HCT116 (cell line): ENCODE data around the gene SSX5. TPM values are rescaled to one million over a fixed set of nuclear protein-coding genes. Genes with fewer than 3 reads are reported as not detected.

Experiments
- ATAC-seq: fragments of 200-7000 bp; cut with Tn5 transposase; 2 replicates; pipeline ENCODE4 v1.9.1; 2020; ENCODE audit warnings: mild to moderate bottlenecking, moderate library complexity
- BruUV-seq: library from RNA; stranded (reverse); fragments of 400-500 nt; replicated peaks from 2 replicates; lab custom pipeline; 2021; lab: Mats Ljungman, UMichigan
- CTCF ChIA-PET: fragments of 300-600 bp; sonication (Branson Sonifier 250); formaldehyde crosslinking; loops from one replicate; lab custom pipeline; 2021; ENCODE audit warnings: antibody characterized with exemption; lab: Charles Lee
- POLR2A ChIA-PET: fragments of 300-600, 350-600 bp; sonication (Branson Sonifier 250); formaldehyde crosslinking; loops from one replicate; lab custom pipeline; 2021; ENCODE audit warnings: antibody characterized with exemption; lab: Charles Lee
- RAD21 ChIA-PET, 2 experiments: fragments of 300-600 bp; sonication (Branson Sonifier 250); formaldehyde crosslinking; loops; one replicate each; lab custom pipeline; 2023; ENCODE audit warnings: low total read pairs in 2 of 2; ENCODE audit not compliant: uncharacterized antibody in 2 of 2, unreplicated experiment in 2 of 2, low non-redundant PET in 1 of 2; lab: Charles Lee
- DNase-seq: peaks from one replicate; pipeline ENCODE4 v3.0.0-alpha.2; 2010; ENCODE audit warnings: low read depth, low spot score
- H2AFZ ChIP-seq: fragments of 200-600 bp; shearing (Covaris generic), sonication (generic); 2 replicates; pipeline ENCODE4 v1.6.1; 2017; ENCODE audit warnings: low read depth, mixed run types, mixed read lengths, antibody characterized with exemption, low read length; ENCODE audit not compliant: poor library complexity, severe bottlenecking
- H3K27ac ChIP-seq: 2 replicates; pipeline ENCODE4 v1.5.1; 2012; ENCODE audit warnings: low read depth, low read length
- H3K27me3 ChIP-seq: fragments of 200-600 bp; sonication (generic); 2 replicates; pipeline ENCODE4 v1.6.1; 2016; ENCODE audit warnings: mixed run types, low read length, mixed read lengths; ENCODE audit not compliant: insufficient read depth
- H3K36me3 ChIP-seq, 2 experiments: fragments of 200-500 bp in 1 of 2; fragments of 200-600 bp in 1 of 2; sonication (Bioruptor generic) in 1 of 2; sonication (generic) in 1 of 2; 2 replicates each; pipeline versions ENCODE4 v1.5.1 to v1.6.1; 2014 to 2016; ENCODE audit warnings: low read length in 2 of 2, inconsistent platforms in 1 of 2, mixed read lengths in 1 of 2, mixed run types in 1 of 2; ENCODE audit not compliant: insufficient read depth in 2 of 2, control insufficient read depth in 1 of 2
- H3K4me1 ChIP-seq, 2 experiments: fragments of 200-600 bp in 1 of 2; sonication (generic) in 1 of 2; 2 replicates each; pipeline versions ENCODE4 v1.5.1 to v1.6.1; 2012 to 2017; ENCODE audit warnings: low read length in 2 of 2, inconsistent platforms in 1 of 2, mild to moderate bottlenecking in 1 of 2, mixed read lengths in 1 of 2, mixed run types in 1 of 2, moderate library complexity in 1 of 2; ENCODE audit not compliant: insufficient read depth in 2 of 2, control insufficient read depth in 1 of 2
- H3K4me2 ChIP-seq: fragments of 200-600 bp; sonication (generic); 2 replicates; pipeline ENCODE4 v1.6.1; 2017; ENCODE audit warnings: mixed run types, low read length, mixed read lengths
- H3K4me3 ChIP-seq, 2 experiments: fragments of 200-600 bp in 1 of 2; sonication (generic) in 1 of 2; replicated peaks in 1 of 2; 2 replicates each; pipeline ENCODE4 v1.5.1; 2011 to 2016; ENCODE audit warnings: low read length in 2 of 2, control low read depth in 1 of 2, low read depth in 1 of 2, mild to moderate bottlenecking in 1 of 2, mixed read lengths in 1 of 2, mixed run types in 1 of 2
- H3K79me2 ChIP-seq: fragments of 200-600 bp; sonication (generic); 2 replicates; pipeline ENCODE4 v1.6.1; 2017; ENCODE audit warnings: mild to moderate bottlenecking, mixed run types, low read length, moderate library complexity, mixed read lengths; ENCODE audit not compliant: insufficient read depth
- H3K9ac ChIP-seq: fragments of 200-600 bp; sonication (generic); 2 replicates; pipeline ENCODE4 v1.6.1; 2016; ENCODE audit warnings: low read length, mixed read lengths
- H3K9me2 ChIP-seq: fragments of 200-600 bp; sonication (generic), shearing (Covaris generic); 2 replicates; pipeline ENCODE4 v1.6.1; 2017; ENCODE audit warnings: mixed run types, mild to moderate bottlenecking, moderate library complexity; ENCODE audit not compliant: insufficient read depth
- H3K9me3 ChIP-seq, 2 experiments: fragments of 200-500 bp in 1 of 2; fragments of 200-600 bp in 1 of 2; sonication (Bioruptor generic) in 1 of 2; sonication (generic) in 1 of 2; 2 replicates each; pipeline ENCODE4 v1.6.1; 2014 to 2017; ENCODE audit warnings: low read length in 2 of 2, mixed read lengths in 2 of 2, inconsistent platforms in 1 of 2, low read depth in 1 of 2, mild to moderate bottlenecking in 1 of 2, mixed run types in 1 of 2, moderate library complexity in 1 of 2; ENCODE audit not compliant: control insufficient read depth in 1 of 2, insufficient read depth in 1 of 2
- H4K20me1 ChIP-seq: fragments of 200-600 bp; sonication (generic), shearing (Covaris generic); 2 replicates; pipeline ENCODE4 v1.6.1; 2017; ENCODE audit warnings: mixed run types, mild to moderate bottlenecking, moderate library complexity; ENCODE audit not compliant: insufficient read depth
- CBX3 ChIP-seq: IDR thresholded peaks from 2 replicates; pipeline ENCODE4 v1.6.1; 2012; ENCODE audit warnings: low read depth
- CEBPB ChIP-seq: IDR thresholded peaks from 2 replicates; pipeline ENCODE4 v1.6.1; 2012; ENCODE audit warnings: low read depth
- CTCF ChIP-seq, 3 experiments: fragments of 200-600 bp in 1 of 3; sonication (generic) in 1 of 3; IDR thresholded peaks in 2 of 3; conservative IDR thresholded peaks in 1 of 3; 2 replicates each; pipeline ENCODE4 v1.5.1; 2012 to 2017; ENCODE audit warnings: low read depth in 2 of 3, low read length in 2 of 3, antibody characterized with exemption in 1 of 3, borderline replicate concordance in 1 of 3, control low read depth in 1 of 3, mild to moderate bottlenecking in 1 of 3, mixed read lengths in 1 of 3, mixed run types in 1 of 3, moderate library complexity in 1 of 3; ENCODE audit not compliant: insufficient read depth in 1 of 3
- EGR1 ChIP-seq: IDR thresholded peaks from 2 replicates; pipeline ENCODE4 v1.6.1; 2012; ENCODE audit warnings: low read depth
- ELF1 ChIP-seq: IDR thresholded peaks from 2 replicates; pipeline ENCODE4 v1.6.1; 2012; ENCODE audit warnings: low read depth, borderline replicate concordance
- EZH2 ChIP-seq: fragments of 200-600 bp; sonication (generic); IDR thresholded peaks from 2 replicates; pipeline ENCODE4 v1.6.1; 2017; ENCODE audit warnings: antibody characterized with exemption, mixed run types
- FOSL1 ChIP-seq: IDR thresholded peaks from 2 replicates; pipeline ENCODE4 v1.6.1; 2012; ENCODE audit warnings: low read depth
- JUND ChIP-seq: IDR thresholded peaks from 2 replicates; pipeline ENCODE4 v1.6.1; 2012
- POLR2A ChIP-seq: IDR thresholded peaks from 2 replicates; pipeline ENCODE4 v1.7.0; 2011; ENCODE audit warnings: borderline replicate concordance; ENCODE audit not compliant: insufficient read depth, insufficient read length; ENCODE audit errors: extremely low read depth
- POLR2AphosphoS5 ChIP-seq: IDR thresholded peaks from 2 replicates; pipeline ENCODE4 v1.6.1; 2011; ENCODE audit warnings: mild to moderate bottlenecking, low read depth, low read length, moderate library complexity
- RAD21 ChIP-seq: IDR thresholded peaks from 2 replicates; pipeline ENCODE4 v1.6.1; 2012; ENCODE audit warnings: low read depth, mild to moderate bottlenecking
- REST ChIP-seq: IDR thresholded peaks from 2 replicates; pipeline ENCODE4 v1.6.1; 2012; ENCODE audit warnings: low read depth
- SIN3A ChIP-seq: IDR thresholded peaks from 2 replicates; pipeline ENCODE4 v1.6.1; 2012; ENCODE audit warnings: low read depth
- SP1 ChIP-seq: IDR thresholded peaks from 2 replicates; pipeline ENCODE4 v1.6.1; 2012; ENCODE audit warnings: low read depth
- SRF ChIP-seq: IDR thresholded peaks from 2 replicates; pipeline ENCODE4 v1.6.1; 2012; ENCODE audit warnings: low read depth
- TCF7L2 ChIP-seq: IDR thresholded peaks from 2 replicates; pipeline ENCODE4 v1.7.0; 2011; ENCODE audit warnings: borderline replicate concordance, inconsistent platforms; ENCODE audit not compliant: insufficient read depth, insufficient read length; ENCODE audit errors: extremely low read depth
- YY1 ChIP-seq: IDR thresholded peaks from 2 replicates; pipeline ENCODE4 v1.6.1; 2011; ENCODE audit warnings: low read length, low read depth, moderate library complexity, mild to moderate bottlenecking; ENCODE audit not compliant: insufficient replicate concordance; ENCODE audit errors: extremely low read depth
- ZFX ChIP-seq: fragments of 450-650 bp; IDR thresholded peaks from 2 replicates; pipeline ENCODE4 v1.6.1; 2017
- ZNF274 ChIP-seq: fragments of 200-500 bp; sonication (Bioruptor generic); IDR thresholded peaks from 2 replicates; pipeline ENCODE4 v1.6.1; 2014; ENCODE audit warnings: mild to moderate bottlenecking, low read depth, low read length, inconsistent platforms
- intact Hi-C: fragments of 100-400 bp; cut with micrococcal nuclease; formaldehyde crosslinking; loops from 2 replicates; pipeline ENCODE4 v1.10.0; 2022
- total RNA-seq: library from RNA; stranded (reverse); gene quantifications from one replicate; pipeline ENCODE4 v1.2.1, GENCODE V29; 2021; ENCODE audit not compliant: unreplicated experiment

Gene SSX5
- total RNA-seq, 1 experiment from 2014 or later = not detected

- Histone ChIP-seq H4K20me1 (no peaks in the 10 kb centered on the region), H2AFZ (no peak overlapping the region), H3K4me3 (no peak overlapping the region), H3K79me2 (no peaks in the 10 kb centered on the region), H3K27me3 (no peaks in the 10 kb centered on the region), H3K9me2 (no peaks in the 10 kb centered on the region), H3K27ac (no peak overlapping the region), H3K36me3 (no peaks in the 10 kb centered on the region), H3K4me1 (no peaks in the 10 kb centered on the region), H3K4me2 (no peak overlapping the region), H3K9me3 (no peaks in the 10 kb centered on the region), H3K9ac (no peak overlapping the region)
- TF ChIP-seq CTCF (IDR thresholded peaks at IDR 0.05 in 2 of 3, conservative IDR thresholded peaks at IDR 0.05 in 1 of 3; ENCODE audit: borderline replicate concordance in 1 of 3, insufficient read depth in 1 of 3, low read depth in 2 of 3, low read length in 2 of 3) (no peak), EGR1 (no peak), FOSL1 (no peak), SRF (no peak), SP1 (no peak), ZFX (no peak), RAD21 (no peak), SIN3A (no peak), TCF7L2 (no peak), EZH2 (no peak), CEBPB (no peak), ZNF274 (no peak), POLR2AphosphoS5 (no peak), ELF1 (no peak), JUND (no peak), CBX3 (no peak), YY1 (no peak), POLR2A (no peak), REST (no peak)
- DNase-seq = no peak
- BruUV-seq = no TSS peak
- ChIA-PET POLR2A (no interaction called here), RAD21 (no interaction called here), CTCF (no interaction called here)
- intact Hi-C loops = no loop called here
- no peak for ATAC-seq
Measured at GRCh38 chrX:48180811-48181210, 15.8 kb downstream of the SSX5 start.
